ENCODE results near the gene RDH16. TPM values are rescaled to one million over a fixed set of nuclear protein-coding genes. Genes with fewer than 3 reads are reported as not detected.
"Not testable (repeated sequence)": the region's sequence is repeated elsewhere in the genome, so short reads cannot be mapped to it uniquely, and the experiment has no call there.

The RDH16 gene
- total RNA-seq, 1 donor from 2014 or later, result 1.2 TPM

DNA sequence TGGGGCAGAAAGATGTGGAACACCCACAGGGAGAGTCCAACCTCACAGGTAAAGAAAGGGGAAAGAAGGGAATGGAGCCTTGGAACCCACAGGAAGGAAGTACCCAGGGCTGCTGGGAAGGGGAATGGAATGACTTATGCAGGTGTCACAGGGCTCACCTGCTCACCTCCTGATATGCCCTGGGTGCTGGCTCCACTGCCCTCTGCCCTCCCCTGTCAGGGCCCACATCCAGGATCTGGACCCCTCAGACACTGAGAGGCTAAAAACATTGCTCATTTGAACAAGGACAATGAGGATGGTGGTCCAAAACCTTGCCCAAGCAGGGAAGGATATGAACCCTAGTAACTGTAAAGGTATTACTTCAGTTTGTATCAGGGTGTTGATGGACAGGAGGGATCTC is 29.6 kb upstream of the RDH16 start:
- Histone ChIP-seq H3K4me1 (no peaks in the 10 kb centered on the region), H3K27ac (no peak overlapping the region), H2AFZ (replicated peaks) (peak overlapping the region; percentile 38), H3K36me3 (no peaks in the 10 kb centered on the region), H3K4me2 (no peak overlapping the region), H3K4me3 (no peak overlapping the region), H4K20me1 (ENCODE audit: low read depth) (no peaks in the 10 kb centered on the region), H3F3A (ENCODE audit: low read depth) (no peaks in the 10 kb centered on the region), H3K9ac (no peak overlapping the region), H3K79me2 (ENCODE audit: low read depth) (no peaks in the 10 kb centered on the region), H3K9me3 (ENCODE audit: low read depth) (no peaks in the 10 kb centered on the region), H3K27me3 (no peaks in the 10 kb centered on the region)
- no peaks in the 10 kb centered on the region for H3K36me3 Mint-ChIP-seq
- no peaks in the 10 kb centered on the region for H3K27me3 Mint-ChIP-seq (ENCODE audit: insufficient read depth, low read depth)
- no peak for TF ChIP-seq CTCF (IDR thresholded peaks at IDR 0.05)
- no peak for TF ChIP-seq EZH2phosphoT487 (IDR thresholded peaks at IDR 0.05)
- TF ChIP-seq EZH2 (IDR thresholded peaks at IDR 0.05), result no peak
- no peaks in the 10 kb centered on the region for H3K9me3 Mint-ChIP-seq
- no peak for DNase-seq (ENCODE audit: low spot score)
- H3K4me1 Mint-ChIP-seq, result peaks cover 3% of the 10 kb centered on the region
- peak overlapping the region; percentile 59 for H3K27ac Mint-ChIP-seq
- H3K4me3 Mint-ChIP-seq, result no peak overlapping the region

DNA sequence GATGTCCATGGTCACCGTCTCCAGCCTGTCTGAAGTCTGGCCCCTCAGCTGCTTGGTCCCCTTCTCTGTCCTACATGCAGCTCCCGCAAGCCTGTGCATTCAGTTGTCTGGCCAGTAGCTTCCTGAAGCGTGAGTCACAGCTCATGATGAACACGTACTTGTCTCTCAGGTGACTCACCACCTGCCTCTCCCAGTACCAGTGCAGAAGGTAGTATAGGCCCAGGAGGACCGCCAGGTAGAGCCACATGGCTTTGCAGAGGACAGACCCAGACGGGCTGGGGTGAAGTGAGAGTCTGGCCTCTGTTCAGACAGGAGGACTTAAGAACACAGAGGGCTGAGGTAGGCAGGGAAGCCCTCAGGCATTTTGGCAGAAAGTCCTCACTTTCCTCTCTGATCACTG is 28.3 kb upstream of the RDH16 start:
- H3K9ac ChIP-seq; H3K9me3 ChIP-seq (ENCODE audit: low read depth); H3K79me2 ChIP-seq (ENCODE audit: low read depth); H3K27me3 ChIP-seq; H3K4me3 ChIP-seq; H3K27ac Mint-ChIP-seq; H3K4me2 ChIP-seq; H4K20me1 ChIP-seq (ENCODE audit: low read depth); H3K4me3 Mint-ChIP-seq; H3K36me3 ChIP-seq; H3K36me3 Mint-ChIP-seq; H3F3A ChIP-seq (ENCODE audit: low read depth); H3K27ac ChIP-seq; H3K4me1 ChIP-seq; H3K9me3 Mint-ChIP-seq; H2AFZ ChIP-seq (replicated peaks); H3K27me3 Mint-ChIP-seq (ENCODE audit: insufficient read depth, low read depth); H3K4me1 Mint-ChIP-seq: not testable (repeated sequence)
- DNase-seq (ENCODE audit: low spot score), result peak; percentile 0

DNA sequence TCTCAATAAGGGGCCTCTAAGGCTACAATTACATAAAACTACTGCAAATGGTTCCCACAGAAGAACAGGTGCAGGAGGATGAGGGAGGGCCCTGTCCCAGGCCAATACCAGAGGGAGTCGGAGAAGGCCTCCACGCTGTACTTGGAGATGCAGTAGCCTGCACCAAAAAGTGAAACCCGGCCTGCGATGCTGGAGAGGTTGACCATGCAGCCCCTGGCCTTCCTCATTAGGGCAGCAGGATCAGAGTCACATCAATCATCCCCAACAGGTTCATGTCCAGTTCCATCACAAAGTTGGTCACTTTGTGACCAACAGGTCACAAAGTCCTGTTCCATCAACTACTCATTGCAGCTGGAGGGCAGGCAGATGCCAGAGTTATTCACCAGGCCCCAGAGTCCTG is 26.0 kb upstream of the RDH16 start:
- Histone ChIP-seq H3K9ac (no peak overlapping the region), H3K4me2 (no peak overlapping the region), H2AFZ (replicated peaks) (no peak overlapping the region), H3K4me3 (no peak overlapping the region), H3K27me3 (no peaks in the 10 kb centered on the region), H3K79me2 (ENCODE audit: low read depth) (no peaks in the 10 kb centered on the region), H4K20me1 (ENCODE audit: low read depth) (no peaks in the 10 kb centered on the region), H3K27ac (no peak overlapping the region), H3K36me3 (no peaks in the 10 kb centered on the region), H3F3A (ENCODE audit: low read depth) (no peaks in the 10 kb centered on the region), H3K4me1 (no peaks in the 10 kb centered on the region), H3K9me3 (ENCODE audit: low read depth) (no peaks in the 10 kb centered on the region)
- TF ChIP-seq EZH2phosphoT487 (IDR thresholded peaks at IDR 0.05) (no peak), EZH2 (IDR thresholded peaks at IDR 0.05) (no peak), CTCF (IDR thresholded peaks at IDR 0.05) (no peak)
- DNase-seq (ENCODE audit: low spot score), result no peak
- Mint-ChIP-seq H3K36me3 (no peaks in the 10 kb centered on the region), H3K4me3 (no peak overlapping the region), H3K9me3 (no peaks in the 10 kb centered on the region), H3K27ac (no peak overlapping the region), H3K4me1 (peaks cover 3% of the 10 kb centered on the region), H3K27me3 (ENCODE audit: insufficient read depth, low read depth) (no peaks in the 10 kb centered on the region)

- H3K9ac ChIP-seq; H3K4me1 ChIP-seq; H3K27me3 ChIP-seq; DNase-seq (ENCODE audit: low spot score); H3K27ac ChIP-seq; H3K27ac Mint-ChIP-seq; H3K79me2 ChIP-seq (ENCODE audit: low read depth); H3K27me3 Mint-ChIP-seq (ENCODE audit: insufficient read depth, low read depth); H3K4me2 ChIP-seq; H3K36me3 ChIP-seq; H3K4me3 Mint-ChIP-seq; H3K4me3 ChIP-seq; H3K4me1 Mint-ChIP-seq; H4K20me1 ChIP-seq (ENCODE audit: low read depth); H3K36me3 Mint-ChIP-seq; H2AFZ ChIP-seq (replicated peaks); H3K9me3 ChIP-seq (ENCODE audit: low read depth); H3K9me3 Mint-ChIP-seq; H3F3A ChIP-seq (ENCODE audit: low read depth): not testable (repeated sequence)
Measured at GRCh38 chr12:56982578-56983236, 25.3 kb upstream of the RDH16 start.
